Activated CD8-positive, alpha-beta memory T cell treated with anti-CD3 and anti-CD28 coated beads for 48 hours (primary cell): ENCODE results near the gene HGD.
"Not testable (repeated sequence)": the region's sequence is repeated elsewhere in the genome, so short reads cannot be mapped to it uniquely, and the experiment has no call there.

Source experiments
- DNase-seq, 3 experiments: peaks; one replicate each; pipeline ENCODE4 v3.0.0-alpha.2; 2020; ENCODE audit warnings: low read depth in 2 of 3, low spot score in 2 of 3

The HGD gene

GRCh38 chr3:120640231-120640630 lies 41.8 kb downstream of the HGD start:
- no peak for DNase-seq

- DNase-seq = not testable (repeated sequence)
Observed at GRCh38 chr3:120638820-120639219, 43.2 kb downstream of the HGD start.

GRCh38 chr3:120637851-120638559 lies 44.0 kb downstream of the HGD start:
- no peak for DNase-seq

GRCh38 chr3:120636795-120637401 lies 45.1 kb downstream of the HGD start:
- DNase-seq = no peak

- DNase-seq = no peak
Observed at GRCh38 chr3:120634539-120634938, 47.5 kb downstream of the HGD start.

- DNase-seq = no peak
Observed at GRCh38 chr3:120625159-120625586, 56.9 kb downstream of the HGD start.

- no peak for DNase-seq
Observed at GRCh38 chr3:120623727-120624093, 58.3 kb downstream of the HGD start.

- DNase-seq = no peak
Observed at GRCh38 chr3:120622870-120623726, 58.9 kb downstream of the HGD start.

- no peak for DNase-seq
Observed at GRCh38 chr3:120622457-120622856, 59.6 kb downstream of the HGD start.

- DNase-seq = not testable (repeated sequence)
Observed at GRCh38 chr3:120616745-120617144, 65.3 kb downstream of the HGD start.

GRCh38 chr3:120615847-120616609 lies 66.0 kb downstream of the HGD start:
- DNase-seq = no peak

- no peak for DNase-seq
Observed at GRCh38 chr3:120614765-120615164, 67.3 kb downstream of the HGD start.

- no peak for DNase-seq
Observed at GRCh38 chr3:120608506-120608905, 73.5 kb downstream of the HGD start.

- DNase-seq = no peak
Observed at GRCh38 chr3:120604784-120605183, 77.3 kb downstream of the HGD start.

GRCh38 chr3:120604382-120604781 lies 77.7 kb downstream of the HGD start:
- no peak for DNase-seq

- no peak for DNase-seq
Observed at GRCh38 chr3:120602682-120603081, 79.4 kb downstream of the HGD start.

GRCh38 chr3:120601554-120601953 lies 80.5 kb downstream of the HGD start:
- no peak for DNase-seq

GRCh38 chr3:120599211-120599610 lies 82.8 kb downstream of the HGD start:
- no peak for DNase-seq

GRCh38 chr3:120597445-120598049 lies 84.5 kb downstream of the HGD start:
- no peak for DNase-seq

GRCh38 chr3:120596853-120597223 lies 85.2 kb downstream of the HGD start:
- DNase-seq = no peak
